ENCODE data around the gene CASKIN2. TPM values are rescaled to one million over a fixed set of nuclear protein-coding genes. Genes with fewer than 3 reads are reported as not detected.

The CASKIN2 gene
- total and polyA plus RNA-seq, 2 of the 4 experiments (the other 2 are of a cell fraction), result 2.9 to 6.9 TPM

GRCh38 chr17:75518983-75519537 lies 3.7 kb upstream of the CASKIN2 start:
- Histone ChIP-seq H2BK5ac (ENCODE audit: low read depth, low read length, poor library complexity, severe bottlenecking) (no peak overlapping the region), H4K20me1 (ENCODE audit: insufficient read depth, low read length) (peaks cover 13% of the 10 kb centered on the region), H4K91ac (ENCODE audit: insufficient read depth, low read depth, low read length) (no peak overlapping the region), H3K4me2 (ENCODE audit: low read depth, low read length) (no peak overlapping the region), H3K9ac (ENCODE audit: low read depth, low read length) (no peak overlapping the region), H3K4me1 (ENCODE audit: control insufficient read depth, insufficient read depth, low read length) (0 out of 2 replicates have a peak, but pooled peaks cover 4% of the 10 kb centered on the region), H3K23ac (ENCODE audit: low read depth, low read length) (no peak overlapping the region), H3K79me1 (ENCODE audit: low read depth in 1 of 2, low read length in 2 of 2) (peaks cover 13 to 26% of the 10 kb centered on the region in 2 experiments), H4K8ac (ENCODE audit: low read depth in 2 of 2, low read length in 2 of 2) (no peak overlapping the region), H3K36me3 (ENCODE audit: control insufficient read depth, insufficient read depth, low read length) (peaks cover 5% of the 10 kb centered on the region; the same call in 1 of the 2 replicates), H4K5ac (ENCODE audit: low read depth, low read length) (no peak overlapping the region), H3K4ac (ENCODE audit: low read depth, low read length) (no peak overlapping the region), H2BK120ac (ENCODE audit: low read depth, low read length) (no peak overlapping the region), H2AK9ac (replicated peaks; ENCODE audit: low read depth, low read length, poor library complexity) (no peak overlapping the region), H3K14ac (replicated peaks; ENCODE audit: low read depth, low read length) (no peak overlapping the region), H3K27ac (ENCODE audit: insufficient read depth, low read length) (no peak overlapping the region), H2BK20ac (ENCODE audit: low read depth, low read length) (no peak overlapping the region), H3K9me1 (ENCODE audit: insufficient read depth, low read length) (peaks cover 4% of the 10 kb centered on the region; the same call in 1 of the 2 replicates), H3K27me3 (ENCODE audit: control insufficient read depth, insufficient read depth, low read length) (no peaks in the 10 kb centered on the region), H2BK15ac (ENCODE audit: low read depth, low read length) (no peak overlapping the region), H3K4me3 (ENCODE audit: insufficient read depth, low read depth, low read length) (no peak overlapping the region), H3K18ac (ENCODE audit: low read depth, low read length) (no peak overlapping the region), H3K9me3 (ENCODE audit: control insufficient read depth, insufficient read depth, low read length) (no peaks in the 10 kb centered on the region), H2AK5ac (ENCODE audit: low read depth, low read length) (no peak overlapping the region), H3K56ac (ENCODE audit: extremely low read depth, insufficient read depth, low read length) (no peak overlapping the region), H2AFZ (replicated peaks; ENCODE audit: low read length, poor library complexity) (no peak overlapping the region)
- TF ChIP-seq RCOR1 (IDR thresholded peaks at IDR 0.05; ENCODE audit: insufficient replicate concordance, low read length) (no peak), BHLHE40 (IDR thresholded peaks at IDR 0.05; ENCODE audit: low read depth, low read length) (no peak), USF2 (IDR thresholded peaks at IDR 0.05; ENCODE audit: low read depth, low read length) (no peak), NFE2L2 (IDR thresholded peaks at IDR 0.05; ENCODE audit: low read depth, low read length) (no peak), SMC3 (IDR thresholded peaks at IDR 0.05; ENCODE audit: low read depth, low read length) (no peak), ELK1 (IDR thresholded peaks at IDR 0.05; ENCODE audit: borderline replicate concordance, low read depth, low read length) (no peak), CTCF (conservative IDR thresholded peaks at IDR 0.05; ENCODE audit: low read depth, low read length) (no peak), POLR2A (IDR thresholded peaks at IDR 0.05; ENCODE audit: low read depth, low read length) (no peak), FOS (IDR thresholded peaks at IDR 0.05; ENCODE audit: low read depth, low read length) (no peak), MXI1 (IDR thresholded peaks at IDR 0.05; ENCODE audit: borderline replicate concordance, low read depth, low read length) (no peak), CHD1 (IDR thresholded peaks at IDR 0.05; ENCODE audit: low read depth, low read length) (no peak), MAZ (IDR thresholded peaks at IDR 0.05; ENCODE audit: borderline replicate concordance, low read depth, low read length) (no peak), CEBPB (IDR thresholded peaks at IDR 0.05; ENCODE audit: low read depth, low read length) (no peak)
- no TSS peak for BruUV-seq (replicated peaks)
- dilution Hi-C loops (cut with HindIII; ENCODE audit: low sequenced_read_pairs, unreplicated experiment), result no loop called here
- intact Hi-C loops (cut with micrococcal nuclease), result loop anchor here (5.0 to 10.0 kb wide), 3 partner anchors 113 to 244 kb away; partner anchors contain the start of genes MIF4GD and SMIM5
- WGBS, 2 experiments (ENCODE audit: extremely low coverage in 2 of 2, insufficient read length in 1 of 2), result 100% methylated on average over 2 of the region's 9 CpGs; no CpG with 5 or more reads in 1 of the 2 experiments
- ChIA-PET POLR2A (ENCODE audit: unreplicated experiment) (no interaction called here), CTCF (no interaction called here)
- no peak for DNase-seq
- no peak for ATAC-seq (ENCODE audit: low read depth)
- in situ Hi-C loops (cut with MboI; ENCODE audit: low sequenced_read_pairs), result no loop called here

All from IMR-90 (cell line).